Mesenchymal stem cell (in vitro differentiated cells and primary cell): ENCODE results near the gene RAD51B. TPM values are rescaled to one million over a fixed set of nuclear protein-coding genes. Genes with fewer than 3 reads are reported as not detected.

Experiments used
- DNase-seq: peaks from one replicate; pipeline ENCODE4 v3.0.0-alpha.2; 2013
- H2AFZ ChIP-seq: one replicate; pipeline ENCODE4 v1.6.1; 2013; ENCODE audit warnings: low read depth, mild to moderate bottlenecking, control low read depth, inconsistent platforms, low read length, moderate library complexity
- H2AK5ac ChIP-seq: 2 replicates; pipeline ENCODE4 v1.6.1; 2013; ENCODE audit warnings: low read length, moderate library complexity, mild to moderate bottlenecking, inconsistent platforms; ENCODE audit not compliant: severe bottlenecking
- H2BK120ac ChIP-seq: one replicate; pipeline ENCODE4 v1.6.1; 2013; ENCODE audit warnings: low read depth, mild to moderate bottlenecking, inconsistent platforms, low read length, moderate library complexity
- H2BK12ac ChIP-seq, 2 experiments: one replicate each; pipeline ENCODE4 v1.6.1; 2013; ENCODE audit warnings: inconsistent platforms in 2 of 2, low read length in 2 of 2, mild to moderate bottlenecking in 2 of 2, moderate library complexity in 2 of 2, control low read depth in 1 of 2
- H2BK15ac ChIP-seq: one replicate; pipeline ENCODE4 v1.6.1; 2013; ENCODE audit warnings: mild to moderate bottlenecking, low read depth, inconsistent platforms; ENCODE audit not compliant: poor library complexity, severe bottlenecking
- H2BK5ac ChIP-seq: 2 replicates; pipeline ENCODE4 v1.6.1; 2013; ENCODE audit warnings: low read depth, mild to moderate bottlenecking, low read length, control low read depth, inconsistent platforms; ENCODE audit not compliant: poor library complexity, severe bottlenecking
- H3K14ac ChIP-seq, 2 experiments: one replicate each; pipeline ENCODE4 v1.6.1; 2013; ENCODE audit warnings: inconsistent platforms in 2 of 2, low read length in 2 of 2, control low read depth in 1 of 2, mild to moderate bottlenecking in 1 of 2, moderate library complexity in 1 of 2
- H3K18ac ChIP-seq, 2 experiments: one replicate each; pipeline ENCODE4 v1.6.1; 2013; ENCODE audit warnings: inconsistent platforms in 2 of 2, low read length in 2 of 2, control low read depth in 1 of 2, low read depth in 1 of 2, mild to moderate bottlenecking in 1 of 2
- H3K23ac ChIP-seq, 2 experiments: one replicate each; pipeline ENCODE4 v1.6.1; 2013; ENCODE audit warnings: inconsistent platforms in 2 of 2, low read length in 2 of 2, mild to moderate bottlenecking in 2 of 2, moderate library complexity in 2 of 2, control low read depth in 1 of 2
- H3K27ac ChIP-seq: 2 replicates; pipeline ENCODE4 v1.5.1; 2013; ENCODE audit warnings: mild to moderate bottlenecking, moderate library complexity, low read length, control low read depth, inconsistent platforms; ENCODE audit not compliant: poor library complexity, severe bottlenecking
- H3K27me3 ChIP-seq, 2 experiments: 2 replicates each; pipeline versions ENCODE4 v1.6.1 to v1.7.0; 2013; ENCODE audit warnings: low read length in 2 of 2, mild to moderate bottlenecking in 2 of 2, moderate library complexity in 2 of 2, control low read depth in 1 of 2, inconsistent platforms in 1 of 2; ENCODE audit not compliant: control insufficient read depth in 1 of 2, insufficient read depth in 1 of 2
- H3K36me3 ChIP-seq, 2 experiments: 2 replicates each; pipeline versions ENCODE4 v1.6.1 to v1.7.0; 2013; ENCODE audit warnings: low read length in 2 of 2, control low read depth in 1 of 2, inconsistent platforms in 1 of 2, low read depth in 1 of 2, mild to moderate bottlenecking in 1 of 2; ENCODE audit not compliant: insufficient read depth in 2 of 2, control insufficient read depth in 1 of 2
- H3K4ac ChIP-seq, 2 experiments: one replicate each; pipeline ENCODE4 v1.6.1; 2013; ENCODE audit warnings: inconsistent platforms in 2 of 2, low read length in 2 of 2, mild to moderate bottlenecking in 2 of 2, moderate library complexity in 2 of 2, control low read depth in 1 of 2, low read depth in 1 of 2
- H3K4me1 ChIP-seq: 2 replicates; pipeline ENCODE4 v1.6.1; 2013; ENCODE audit warnings: low read depth, low read length, control low read depth; ENCODE audit not compliant: control insufficient read depth, insufficient read depth
- H3K4me2 ChIP-seq: 2 replicates; pipeline ENCODE4 v1.6.1; 2013; ENCODE audit warnings: low read length, mild to moderate bottlenecking, inconsistent platforms; ENCODE audit not compliant: poor library complexity, severe bottlenecking
- H3K4me3 ChIP-seq, 2 experiments: 2 replicates each; pipeline versions ENCODE4 v1.5.1 to v1.7.0; 2013; ENCODE audit warnings: low read length in 2 of 2, mild to moderate bottlenecking in 2 of 2, control low read depth in 1 of 2, low read depth in 1 of 2; ENCODE audit not compliant: insufficient read depth in 1 of 2
- H3K79me1 ChIP-seq: replicated peaks from 2 replicates; pipeline ENCODE4 v1.6.1; 2013; ENCODE audit warnings: mild to moderate bottlenecking, control low read depth, low read length, inconsistent platforms; ENCODE audit not compliant: poor library complexity, severe bottlenecking
- H3K9ac ChIP-seq: 2 replicates; pipeline ENCODE4 v1.7.0; 2013; ENCODE audit warnings: mild to moderate bottlenecking, low read length, moderate library complexity
- H3K9me3 ChIP-seq: 2 replicates; pipeline ENCODE4 v1.7.0; 2013; ENCODE audit warnings: mild to moderate bottlenecking, low read length; ENCODE audit not compliant: control insufficient read depth
- H4K8ac ChIP-seq: one replicate; pipeline ENCODE4 v1.6.1; 2013; ENCODE audit warnings: inconsistent platforms, mild to moderate bottlenecking, low read length, moderate library complexity
- H4K91ac ChIP-seq: one replicate; pipeline ENCODE4 v1.6.1; 2013; ENCODE audit warnings: mild to moderate bottlenecking, low read length, inconsistent platforms
- WGBS: methylation state at CpG from one replicate; pipeline ENCODE4 v1.1.7; 2013; ENCODE audit warnings: mixed read lengths; 5-methylcytosine and 5-hydroxymethylcytosine counted together
- polyA plus RNA-seq, 2 experiments: library from polyadenylated mRNA; stranded (reverse); fragments of 200-250 nt; gene quantifications; one replicate each; pipeline ENCODE4 v1.2.3, GENCODE V29; 2013

The RAD51B gene
- polyA plus RNA-seq (2013, experiment 1 of 2) = 2.4 TPM
- 2.4 TPM for polyA plus RNA-seq (2013, experiment 2 of 2)

DNA sequence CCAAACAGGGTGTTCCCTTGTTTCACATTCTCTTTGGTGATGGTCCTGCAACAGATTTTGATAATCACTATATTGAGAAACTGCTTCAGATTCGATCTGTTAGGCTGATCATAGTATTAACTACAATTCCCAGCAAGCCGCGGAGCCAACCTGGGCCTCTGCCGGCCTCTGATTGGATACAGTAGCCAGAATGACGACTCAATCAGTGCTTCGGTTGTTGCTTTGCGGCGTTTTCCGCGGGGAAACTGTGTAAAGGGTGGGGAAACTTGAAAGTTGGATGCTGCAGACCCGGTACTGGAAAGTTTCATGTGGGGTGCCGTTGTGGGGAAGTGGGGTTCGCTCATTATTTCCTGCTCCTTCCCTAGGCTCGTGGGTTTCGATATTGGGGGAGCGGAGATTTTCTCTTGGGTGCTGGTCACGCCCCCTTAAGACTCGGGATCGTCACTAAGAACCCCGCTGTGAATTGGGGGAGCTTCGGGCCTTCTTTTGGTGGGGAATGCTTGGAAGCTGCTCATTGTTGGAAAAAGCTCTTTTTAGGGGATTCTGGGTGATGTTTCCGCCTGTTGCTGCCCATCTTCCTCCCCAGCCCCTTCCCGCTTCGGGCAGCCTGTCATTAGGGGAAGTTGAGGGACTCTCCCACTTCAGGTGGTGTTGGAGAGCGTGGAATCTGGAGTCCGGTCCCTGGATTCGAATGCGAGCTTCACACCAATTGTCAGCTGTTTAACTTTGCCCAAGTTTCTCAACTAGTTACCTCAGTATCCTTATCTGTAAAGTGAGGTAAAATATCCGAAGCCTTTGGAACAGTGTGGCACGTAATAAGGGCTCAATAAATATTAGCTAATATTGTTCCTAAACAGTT is at the start of gene RAD51B:
RAD51B (plus strand) TSS at position 217 of the 859 bp plus-strand sequence.
- H2AFZ ChIP-seq = peak within 1 kb of the TSS; percentile 56
- peak within 1 kb of the TSS; percentile 91 for H3K4me2 ChIP-seq
- no peak within 1 kb of the TSS for H2AK5ac ChIP-seq
- H3K27me3 ChIP-seq = no peaks in the 10 kb centered on the region
- peak within 1 kb of the TSS; percentile 75 to 97 for H3K4me3 ChIP-seq
- 1% methylated on average over 24 of the region's 30 CpGs for WGBS
- peak within 1 kb of the TSS in 1 of 2 experiments; percentile 18 for H3K18ac ChIP-seq
- peak within 1 kb of the TSS; percentile 95 for H3K9ac ChIP-seq
- peaks cover 6% of the 10 kb centered on the region for H3K4me1 ChIP-seq
- no peaks in the 10 kb centered on the region for H3K9me3 ChIP-seq
- peak within 1 kb of the TSS; percentile 73 for H4K8ac ChIP-seq
- H2BK5ac ChIP-seq = no peak within 1 kb of the TSS
- no peak within 1 kb of the TSS for H2BK120ac ChIP-seq
- no peak within 1 kb of the TSS for H3K27ac ChIP-seq
- no peak within 1 kb of the TSS for H2BK12ac ChIP-seq
- no peak within 1 kb of the TSS for H2BK15ac ChIP-seq
- no peaks in the 10 kb centered on the region for H3K36me3 ChIP-seq
- no peak within 1 kb of the TSS for H3K14ac ChIP-seq
- H4K91ac ChIP-seq = peak within 1 kb of the TSS; percentile 10
- DNase-seq = peak; percentile 85
- no peak within 1 kb of the TSS for H3K4ac ChIP-seq
- H3K23ac ChIP-seq = no peak within 1 kb of the TSS
- H3K79me1 ChIP-seq = peaks cover 12% of the 10 kb centered on the region

DNA sequence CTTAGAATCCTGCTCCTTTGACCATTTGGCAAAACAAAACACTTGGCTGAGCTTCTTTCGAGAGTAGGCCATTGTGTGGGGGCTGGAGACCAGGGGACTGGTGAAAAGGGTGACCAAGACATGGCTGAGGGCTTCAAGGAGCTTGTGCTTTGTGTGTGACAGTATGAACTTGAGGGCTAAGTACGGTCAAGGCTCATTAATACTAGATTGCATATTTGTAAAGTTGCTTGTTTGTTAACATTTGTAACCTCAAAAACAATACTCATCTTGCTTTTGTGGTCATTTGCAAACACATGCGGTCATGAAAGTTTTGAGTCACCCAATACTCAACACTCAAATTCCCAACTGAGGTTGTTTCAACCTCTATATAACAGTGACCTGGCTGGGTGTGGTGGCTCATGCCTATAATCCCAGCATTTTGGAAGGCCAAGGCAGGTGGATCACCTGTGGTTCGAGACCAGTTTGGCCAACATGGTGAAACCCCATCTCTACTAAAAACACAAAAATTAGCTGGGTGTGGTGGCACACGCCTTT is 45.7 kb upstream of the RAD51B start:
- peaks cover 48 to 96% of the 10 kb centered on the region in 2 experiments for H3K36me3 ChIP-seq

DNA sequence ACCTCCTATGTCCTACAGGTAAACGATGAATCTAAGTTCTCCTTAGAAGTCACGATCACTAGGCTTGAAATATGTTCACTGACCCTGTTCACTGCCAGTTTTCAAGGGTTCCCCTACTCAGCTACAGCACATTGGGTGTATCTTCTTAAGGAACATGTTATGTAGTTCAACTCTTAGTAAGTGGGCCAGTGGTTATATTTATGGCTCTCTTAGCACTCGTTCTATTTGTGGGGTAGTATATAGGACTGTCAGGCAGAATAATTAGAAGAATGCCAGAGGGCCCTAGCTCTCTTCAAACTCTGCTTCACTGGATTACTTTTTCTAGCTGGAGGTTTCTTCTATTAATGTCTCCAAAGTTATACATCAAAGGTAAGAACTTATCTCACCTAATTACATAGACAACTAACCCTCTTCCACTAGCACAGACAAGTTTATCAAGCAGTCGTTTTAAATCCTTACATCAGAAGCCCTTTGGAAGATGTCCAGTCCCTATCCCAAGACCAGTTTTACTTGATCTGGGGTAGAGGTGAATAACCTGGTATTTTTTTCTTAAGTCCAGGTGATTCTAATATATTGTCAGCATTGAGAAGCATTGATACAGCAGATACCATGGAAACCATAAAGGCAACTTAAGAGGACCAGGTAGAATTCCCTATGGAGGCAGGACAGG is 42.8 kb upstream of the RAD51B start:
- Histone ChIP-seq H3K4me1 (no peaks in the 10 kb centered on the region), H2BK120ac (no peak overlapping the region), H2BK12ac (no peak overlapping the region), H3K14ac (no peak overlapping the region), H3K4me3 (no peak overlapping the region), H2AK5ac (no peak overlapping the region), H3K9me3 (no peaks in the 10 kb centered on the region), H3K27me3 (no peaks in the 10 kb centered on the region), H2BK5ac (no peak overlapping the region), H4K91ac (no peak overlapping the region), H3K4me2 (no peak overlapping the region), H3K79me1 (no peaks in the 10 kb centered on the region), H3K18ac (no peak overlapping the region), H2AFZ (no peak overlapping the region), H3K27ac (no peak overlapping the region), H2BK15ac (no peak overlapping the region), H3K9ac (no peak overlapping the region), H3K4ac (no peak overlapping the region), H3K23ac (no peak overlapping the region), H4K8ac (no peak overlapping the region), H3K36me3 (peaks cover 49 to 98% of the 10 kb centered on the region in 2 experiments)
- no peak for DNase-seq
- WGBS = 84% methylated on average over 4 of the region's 4 CpGs

More for the DNA sequence above, 45.7 kb upstream of the RAD51B start:
- Histone ChIP-seq H3K79me1 (no peaks in the 10 kb centered on the region), H3K27me3 (no peaks in the 10 kb centered on the region), H3K27ac (no peak overlapping the region), H3K4ac (no peak overlapping the region), H2BK120ac (no peak overlapping the region), H4K8ac (no peak overlapping the region), H2BK5ac (no peak overlapping the region), H2BK15ac (no peak overlapping the region), H2AFZ (no peak overlapping the region), H3K14ac (no peak overlapping the region), H2AK5ac (no peak overlapping the region), H3K23ac (no peak overlapping the region), H4K91ac (no peak overlapping the region), H3K9ac (no peak overlapping the region), H3K4me2 (no peak overlapping the region), H3K4me3 (no peak overlapping the region), H3K18ac (no peak overlapping the region), H3K4me1 (no peaks in the 10 kb centered on the region), H3K9me3 (no peaks in the 10 kb centered on the region), H2BK12ac (no peak overlapping the region)
- WGBS = 97% methylated on average over 5 of the region's 5 CpGs
- DNase-seq = no peak

DNA sequence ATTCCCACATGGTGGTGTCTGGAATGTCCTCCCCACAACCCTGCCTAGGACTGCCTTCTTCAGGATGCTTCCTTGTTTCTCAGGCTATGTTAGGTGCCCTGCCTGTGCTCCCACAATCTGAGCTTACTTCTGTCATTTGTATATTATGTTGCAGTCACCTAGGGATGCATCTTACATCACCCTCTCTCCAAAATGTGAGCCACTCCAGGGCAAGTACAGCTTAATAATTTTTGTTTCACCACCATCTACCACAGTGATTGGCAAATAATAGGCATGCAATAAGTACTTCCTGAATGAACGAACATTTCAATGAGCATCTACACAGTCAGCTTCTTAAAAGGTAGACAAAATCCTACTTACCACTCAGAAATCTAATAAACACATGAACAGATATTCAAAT is 40.8 kb upstream of the RAD51B start:
- no peak overlapping the region for H2BK15ac ChIP-seq
- H3K4me1 ChIP-seq = no peaks in the 10 kb centered on the region
- H2AFZ ChIP-seq = no peak overlapping the region
- no peak overlapping the region for H2AK5ac ChIP-seq
- no peak overlapping the region for H3K14ac ChIP-seq
- H3K23ac ChIP-seq = no peak overlapping the region
- no peak overlapping the region for H3K4me2 ChIP-seq
- no peak overlapping the region for H4K91ac ChIP-seq
- no peak overlapping the region for H3K18ac ChIP-seq
- H4K8ac ChIP-seq = no peak overlapping the region
- no peak overlapping the region for H3K4ac ChIP-seq
- H3K36me3 ChIP-seq = peaks cover 43 to 99% of the 10 kb centered on the region in 2 experiments
- no peak overlapping the region for H3K27ac ChIP-seq
- H2BK5ac ChIP-seq = no peak overlapping the region
- no peaks in the 10 kb centered on the region for H3K9me3 ChIP-seq
- no peaks in the 10 kb centered on the region for H3K27me3 ChIP-seq
- H3K4me3 ChIP-seq = no peak overlapping the region
- H3K9ac ChIP-seq = no peak overlapping the region
- WGBS = 100% methylated on average over 1 of the region's 1 CpG
- H3K79me1 ChIP-seq = no peaks in the 10 kb centered on the region
- no peak overlapping the region for H2BK120ac ChIP-seq
- no peak overlapping the region for H2BK12ac ChIP-seq
- DNase-seq = no peak
